HepG2 (cell line): ENCODE data around the gene GOT1. TPM values are rescaled to one million over a fixed set of nuclear protein-coding genes. Genes with fewer than 3 reads are reported as not detected.

ENCODE experiments used
- ATAC-seq: fragments of 200-7000 bp; cut with Tn5 transposase; 3 replicates; pipeline ENCODE4 v1.9.1; 2020; ENCODE audit warnings: mild to moderate bottlenecking, moderate library complexity
- BruUV-seq: library from RNA; stranded (reverse); fragments of 400-500 nt; replicated peaks from 2 replicates; lab custom pipeline; 2021; lab: Mats Ljungman, UMichigan
- CTCF ChIA-PET: fragments of 300-600 bp; formaldehyde crosslinking; extraction: SDS; loops from one replicate; lab custom pipeline; 2021; ENCODE audit warnings: low total read pairs, inconsistent platforms, low intra/inter-chr PET ratio; lab: Yijun Ruan, JAX
- POLR2A ChIA-PET: fragments of 350-600 bp; sonication (Branson Sonifier 250); formaldehyde crosslinking; loops from one replicate; lab custom pipeline; 2020; ENCODE audit warnings: antibody characterized with exemption, inconsistent platforms; lab: Yijun Ruan, JAX
- DNase-seq: peaks from one replicate; pipeline ENCODE4 v3.0.0-alpha.2; 2015; ENCODE audit warnings: low spot score
- FAIRE-seq: peaks from 3 replicates; lab custom pipeline; 2011; peaks lifted over from hg19 to GRCh38; lab: Jason Lieb, UNC
- H2AFZ ChIP-seq: one replicate; pipeline ENCODE4 v1.6.1; 2011; ENCODE audit warnings: low read length, inconsistent platforms
- H3K27ac ChIP-seq: fragments of 300-600 bp; 3 replicates; pipeline ENCODE4 v1.8.0; 2011; ENCODE audit warnings: mixed run types, mild to moderate bottlenecking, mixed read lengths, low read length, inconsistent platforms; ENCODE audit not compliant: insufficient read depth; ENCODE audit errors: extremely low read length
- H3K27me3 ChIP-seq, 2 experiments: fragments of 200-600 bp in 1 of 2; 2 replicates in 1 of 2; 3 replicates in 1 of 2; pipeline versions ENCODE4 v1.6.0 to v1.8.0; 2011; ENCODE audit warnings: low read length in 2 of 2, mild to moderate bottlenecking in 2 of 2, moderate library complexity in 2 of 2, inconsistent platforms in 1 of 2; ENCODE audit not compliant: insufficient read depth in 2 of 2, control insufficient read depth in 1 of 2
- H3K36me3 ChIP-seq, 2 experiments: fragments of 200-600 bp in 1 of 2; replicated peaks in 1 of 2; 2 replicates in 1 of 2; 3 replicates in 1 of 2; pipeline versions ENCODE4 v1.5.1 to v1.8.0; 2011; ENCODE audit warnings: low read length in 2 of 2, inconsistent platforms in 1 of 2; ENCODE audit not compliant: insufficient read depth in 2 of 2, control insufficient read depth in 1 of 2
- H3K4me1 ChIP-seq: 2 replicates; pipeline ENCODE4 v1.5.1; 2012; ENCODE audit warnings: low read length, inconsistent platforms; ENCODE audit not compliant: insufficient read depth
- H3K4me2 ChIP-seq: 2 replicates; pipeline ENCODE4 v1.6.0; 2011; ENCODE audit warnings: low read depth, low read length, inconsistent platforms
- H3K4me3 ChIP-seq, 3 experiments: fragments of 200-600 bp in 1 of 3; sonication (generic), shearing (Covaris generic) in 1 of 3; replicated peaks in 1 of 3; 2 replicates each; pipeline ENCODE4 v1.5.1; 2011 to 2016; ENCODE audit warnings: low read length in 3 of 3, inconsistent platforms in 2 of 3, low read depth in 2 of 3, mild to moderate bottlenecking in 2 of 3, control low read depth in 1 of 3, mixed read lengths in 1 of 3; ENCODE audit not compliant: insufficient read depth in 1 of 3
- H3K79me2 ChIP-seq: one replicate; pipeline ENCODE4 v1.6.1; 2011; ENCODE audit warnings: low read length, inconsistent platforms; ENCODE audit not compliant: insufficient read depth
- H3K9ac ChIP-seq: 2 replicates; pipeline ENCODE4 v1.6.0; 2011; ENCODE audit warnings: mild to moderate bottlenecking, low read depth, low read length, inconsistent platforms; ENCODE audit not compliant: insufficient read depth
- H3K9me3 ChIP-seq: 2 replicates; pipeline ENCODE4 v1.5.1; 2012; ENCODE audit warnings: mild to moderate bottlenecking, low read length
- H4K20me1 ChIP-seq: 2 replicates; pipeline ENCODE4 v1.6.0; 2011; ENCODE audit warnings: inconsistent platforms, mild to moderate bottlenecking, low read length, moderate library complexity; ENCODE audit not compliant: insufficient read depth
- ATF7 ChIP-seq, 2 experiments: fragments of 450-650 bp in 1 of 2; sonication (generic) in 1 of 2; formaldehyde crosslinking in 1 of 2; IDR thresholded peaks; 2 replicates each; pipeline versions ENCODE4 v1.4.0 to v1.6.1; 2016 to 2020; ENCODE audit warnings: antibody characterized with exemption in 1 of 2, mild to moderate bottlenecking in 1 of 2, missing genetic modification reagents in 1 of 2
- CHCHD3 ChIP-seq: sonication (generic); formaldehyde crosslinking; IDR thresholded peaks from 2 replicates; pipeline ENCODE4 v1.8.0; 2022; ENCODE audit warnings: mild to moderate bottlenecking, missing genetic modification reagents, moderate library complexity
- FOSL1 ChIP-seq: sonication (generic); formaldehyde crosslinking; IDR thresholded peaks from 2 replicates; pipeline ENCODE4 v1.9.0; 2021; ENCODE audit warnings: missing genetic modification reagents, borderline replicate concordance
- SALL2 ChIP-seq: sonication (generic); formaldehyde crosslinking; IDR thresholded peaks from 2 replicates; pipeline ENCODE4 v1.8.1; 2023; ENCODE audit warnings: mild to moderate bottlenecking, missing genetic modification reagents, inconsistent platforms
- TCF7 ChIP-seq: sonication (generic); IDR thresholded peaks from 2 replicates; pipeline ENCODE4 v1.6.1; 2016; ENCODE audit warnings: antibody characterized with exemption, low read depth
- TCF7L2 ChIP-seq: IDR thresholded peaks from 2 replicates; pipeline ENCODE4 v1.6.1; 2011; ENCODE audit warnings: mild to moderate bottlenecking, low read depth, low read length, moderate library complexity
- ZNF768 ChIP-seq: sonication (generic); formaldehyde crosslinking; IDR thresholded peaks from 2 replicates; pipeline ENCODE4 v1.4.0; 2020; ENCODE audit warnings: missing genetic modification reagents
- WGBS: methylation state at CpG from one replicate; pipeline ENCODE4 v1.1.6; 2017; ENCODE audit warnings: low lambda C conversion rate; 5-methylcytosine and 5-hydroxymethylcytosine counted together
- in situ Hi-C: cut with HindIII; loops from 2 replicates; pipeline ENCODE4 v1.10.0; 2017; ENCODE audit warnings: low pct_unique_long_range_greater_than_20kb; ENCODE audit not compliant: extremely low pct_ligation_motif_present
- intact Hi-C: fragments of 100-400 bp; cut with micrococcal nuclease; formaldehyde crosslinking; loops from one replicate; pipeline ENCODE4 v1.10.0; 2022; ENCODE audit not compliant: unreplicated experiment
- polyA plus RNA-seq, 8 experiments: library from polyadenylated mRNA; depleted of rRNA in 3 of 8; stranded (reverse) in 7 of 8; unstranded in 1 of 8; fragments of >200 nt; fragmentation: Illumina TruSeq in 4 of 8; extraction: Trizol in 4 of 8; gene quantifications; 2 replicates each; pipeline versions ENCODE4 v1.2.1 to v1.2.3, GENCODE V29; 2011 to 2016; ENCODE audit warnings: low read depth in 4 of 8, missing spikeins in 1 of 8, mixed read lengths in 1 of 8; ENCODE audit not compliant: insufficient read depth in 1 of 8
- total RNA-seq, 5 experiments: library from RNA; depleted of rRNA; stranded (reverse); fragments of >200 nt; fragmentation: Illumina TruSeq; extraction: Trizol; gene quantifications; 2 replicates each; pipeline ENCODE4 v1.2.3, GENCODE V29; 2016; ENCODE audit warnings: low read depth in 1 of 5
- TF ChIP-seq, protein P1 (sequence below): sonication (generic); formaldehyde crosslinking; IDR thresholded peaks from 2 replicates; pipeline ENCODE4 v1.5.0; 2020; ENCODE audit warnings: missing genetic modification reagents

GOT1 gene
- total and polyA plus RNA-seq, 2 of the 13 experiments (the other 11 are each of a cell fraction or from before 2014, with no cell fraction given) = 81.2 to 102 TPM

DNA sequence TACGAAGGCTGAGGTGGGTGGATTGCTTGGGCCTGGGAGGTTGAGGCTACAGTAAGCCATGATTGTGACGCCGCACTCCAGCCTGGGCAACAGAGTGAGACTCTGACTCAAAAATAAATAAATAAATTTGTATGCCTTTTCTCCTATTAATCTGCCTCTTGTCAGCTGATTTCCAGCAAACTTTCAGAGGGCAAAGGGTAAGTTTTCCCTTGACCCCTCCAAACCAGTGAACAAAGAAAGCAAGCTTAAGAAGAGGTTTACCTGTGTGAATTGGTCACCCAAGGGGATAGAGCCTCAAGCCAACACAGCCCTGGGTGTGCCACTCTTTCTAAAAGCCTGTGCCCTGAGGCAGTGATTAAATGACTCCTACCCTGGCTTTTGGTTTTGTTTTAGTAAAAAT is 30.8 kb downstream of the GOT1 start:
- TF ChIP-seq ZNF768 (CRISPR knock-in tag) (no peak), TCF7 (no peak), CHCHD3 (no peak), TCF7L2 (no peak), FOSL1 (CRISPR knock-in tag) (no peak)
- TF ChIP-seq, protein P1, sequence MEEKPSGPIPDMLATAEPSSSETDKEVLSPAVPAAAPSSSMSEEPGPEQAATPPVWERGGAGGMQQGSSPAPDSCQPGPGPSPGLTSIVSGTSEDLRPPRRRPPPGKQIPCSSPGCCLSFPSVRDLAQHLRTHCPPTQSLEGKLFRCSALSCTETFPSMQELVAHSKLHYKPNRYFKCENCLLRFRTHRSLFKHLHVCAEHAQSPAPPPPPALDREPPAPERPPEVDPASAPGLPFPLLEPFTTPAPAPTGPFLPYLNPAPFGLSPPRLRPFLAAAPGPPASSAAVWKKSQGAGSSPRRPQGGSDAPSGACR (CRISPR knock-in tag) = no peak
- intact Hi-C loops = no loop called here
- Histone ChIP-seq H3K4me3 (no peak overlapping the region), H3K79me2 (no peaks in the 10 kb centered on the region), H2AFZ (no peak overlapping the region), H3K27me3 (no peaks in the 10 kb centered on the region), H4K20me1 (peaks cover under 1% of the 10 kb centered on the region; the same call in 1 of the 2 replicates), H3K36me3 (peaks cover 37 to 69% of the 10 kb centered on the region in 2 experiments), H3K4me1 (peaks cover 30% of the 10 kb centered on the region), H3K4me2 (no peak overlapping the region), H3K9ac (no peak overlapping the region), H3K9me3 (no peaks in the 10 kb centered on the region), H3K27ac (no peak overlapping the region)
- DNase-seq (no peak), FAIRE-seq (no peak), ATAC-seq (no peak)
- ChIA-PET CTCF (no interaction called here), POLR2A (no interaction called here)
- no TSS peak for BruUV-seq
- 97% methylated on average over 3 of the region's 3 CpGs for WGBS
- in situ Hi-C loops = no loop called here

DNA sequence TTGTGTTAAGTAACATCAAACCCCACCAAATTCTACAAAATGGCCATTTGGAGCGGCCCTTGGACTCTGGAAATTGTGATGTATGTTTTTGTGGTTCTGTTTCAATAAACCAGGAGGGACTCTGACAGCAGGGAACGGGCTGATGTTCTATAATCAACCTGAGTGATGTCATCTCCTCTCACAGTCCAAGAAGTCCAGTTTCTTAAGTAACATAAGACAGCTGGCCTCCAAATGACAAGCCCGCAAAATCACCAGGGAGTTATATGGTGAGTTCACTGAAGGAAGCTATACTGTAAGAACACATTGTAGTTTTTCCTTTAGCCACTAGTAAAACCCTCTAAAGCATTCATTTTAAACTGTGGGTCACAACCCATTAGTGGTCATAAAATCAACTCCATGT is 34.0 kb downstream of the GOT1 start:
- in situ Hi-C loops = no loop called here
- H3K9ac ChIP-seq = no peak overlapping the region
- TF ChIP-seq SALL2 (CRISPR knock-in tag) (no peak), ATF7 (IDR thresholded peaks at IDR 0.05) (peak; percentile 4; the same call in 1 of the 2 replicates), ATF7 (CRISPR knock-in tag; IDR thresholded peaks at IDR 0.05) (no peak)
- peak overlapping the region; percentile 44 for H3K4me2 ChIP-seq
- peak; percentile 5; the same call in 1 of the 3 replicates for ATAC-seq
- H3K79me2 ChIP-seq = no peaks in the 10 kb centered on the region
- no peaks in the 10 kb centered on the region for H3K9me3 ChIP-seq
- peaks cover 56% of the 10 kb centered on the region for H3K4me1 ChIP-seq
- H3K36me3 ChIP-seq = peaks cover 18 to 41% of the 10 kb centered on the region in 2 experiments
- no peaks in the 10 kb centered on the region for H3K27me3 ChIP-seq
- POLR2A ChIA-PET = interaction anchor here (1.5 to 3.5 kb wide), 2 partner anchors 25 to 34 kb away, joined by 4 to 16 read pairs; partner anchors contain the start of gene GOT1
- 62% methylated on average over 3 of the region's 3 CpGs for WGBS
- intact Hi-C loops = loop anchor here (1.0 to 2.0 kb wide), 2 partner anchors 16 to 34 kb away; partner anchors contain the start of gene GOT1
- no TSS peak for BruUV-seq
- no peak overlapping the region for H2AFZ ChIP-seq
- H3K4me3 ChIP-seq = no peak overlapping the region
- FAIRE-seq = peak; percentile 18
- peak overlapping the region; percentile 76 for H3K27ac ChIP-seq
- CTCF ChIA-PET = no interaction called here
- no peaks in the 10 kb centered on the region for H4K20me1 ChIP-seq
- peak; percentile 26 for DNase-seq
